GM12878 (cell line): ENCODE data around the gene PDE6D. TPM values are rescaled to one million over a fixed set of nuclear protein-coding genes. Genes with fewer than 3 reads are reported as not detected.

Source experiments
- BACH1 ChIP-seq: fragments of 450-650 bp; IDR thresholded peaks from 2 replicates; pipeline ENCODE4 v1.6.1; 2017; ENCODE audit warnings: mild to moderate bottlenecking, borderline replicate concordance
- BCL11A ChIP-seq: IDR thresholded peaks from 2 replicates; pipeline ENCODE4 v1.6.1; 2011; ENCODE audit warnings: low read depth, low read length
- FOXK2 ChIP-seq: fragments of 450-650 bp; IDR thresholded peaks from 2 replicates; pipeline ENCODE4 v1.6.1; 2017; ENCODE audit warnings: mild to moderate bottlenecking, moderate library complexity
- IKZF1 ChIP-seq: fragments of 450-650 bp; conservative IDR thresholded peaks from 2 replicates; pipeline ENCODE4 v1.6.1; 2017; ENCODE audit warnings: antibody characterized with exemption, mild to moderate bottlenecking
- NBN ChIP-seq: fragments of 450-650 bp; IDR thresholded peaks from 2 replicates; pipeline ENCODE4 v1.6.1; 2016
- NR2C1 ChIP-seq: fragments of 450-650 bp; IDR thresholded peaks from 2 replicates; pipeline ENCODE4 v1.6.1; 2017; ENCODE audit warnings: antibody characterized with exemption, mild to moderate bottlenecking, moderate library complexity
- NR2F1 ChIP-seq: fragments of 450-650 bp; conservative IDR thresholded peaks from 2 replicates; pipeline ENCODE4 v1.6.1; 2017; ENCODE audit warnings: mild to moderate bottlenecking
- PAX5 ChIP-seq: IDR thresholded peaks from 2 replicates; pipeline ENCODE4 v1.6.1; 2011; ENCODE audit warnings: low read depth, low read length, borderline replicate concordance
- RAD51 ChIP-seq: fragments of 450-650 bp; IDR thresholded peaks from 2 replicates; pipeline ENCODE4 v1.6.1; 2016; ENCODE audit warnings: moderate library complexity, mild to moderate bottlenecking, inconsistent platforms
- RUNX3 ChIP-seq: IDR thresholded peaks from 2 replicates; pipeline ENCODE4 v1.6.1; 2012; ENCODE audit warnings: low read length, inconsistent platforms
- ZSCAN29 ChIP-seq: fragments of 450-650 bp; IDR thresholded peaks from 2 replicates; pipeline ENCODE4 v1.6.1; 2017; ENCODE audit warnings: mild to moderate bottlenecking, moderate library complexity
- polyA plus RNA-seq, 11 experiments: library from polyadenylated mRNA; depleted of rRNA in 4 of 11; unstranded in 6 of 11; stranded (reverse) in 5 of 11; fragments of >200 nt; fragmentation: Nextera tagmentation in 4 of 11; fragmentation: Illumina TruSeq in 1 of 11; extraction: Ambion mirVana in 4 of 11; extraction: Trizol in 1 of 11; gene quantifications; 1 replicate in 1 of 11; 2 replicates in 10 of 11; pipeline versions ENCODE4 v1.2.1 to v1.2.3, GENCODE V29; 2011 to 2016; ENCODE audit warnings: inconsistent platforms in 2 of 11, missing spikeins in 2 of 11, low read depth in 1 of 11
- total RNA-seq, 4 experiments: library from RNA; depleted of rRNA in 3 of 4; stranded (reverse); fragments of >200 nt in 3 of 4; fragmentation: Illumina TruSeq in 1 of 4; extraction: Trizol in 1 of 4; gene quantifications; 2 replicates each; pipeline versions ENCODE4 v1.2.1 to v1.2.3, GENCODE V29; 2013 to 2021
- TF ChIP-seq, protein P1 (sequence below): fragments of 450-650 bp; IDR thresholded peaks from 2 replicates; pipeline ENCODE4 v1.6.1; 2017; ENCODE audit warnings: mild to moderate bottlenecking, moderate library complexity
- TF ChIP-seq, protein P2 (sequence below): fragments of 450-650 bp; IDR thresholded peaks from 2 replicates; pipeline ENCODE4 v1.6.1; 2017; ENCODE audit warnings: low read depth, mild to moderate bottlenecking, moderate library complexity
- TF ChIP-seq, protein P3 (sequence below): fragments of 450-650 bp; IDR thresholded peaks from 2 replicates; pipeline ENCODE4 v1.6.1; 2016; ENCODE audit warnings: mild to moderate bottlenecking
- TF ChIP-seq, protein P4 (sequence below): fragments of 450-650 bp; IDR thresholded peaks from 2 replicates; pipeline ENCODE4 v1.6.1; 2016; ENCODE audit warnings: mild to moderate bottlenecking
- TF ChIP-seq, protein P5 (sequence below): IDR thresholded peaks from 2 replicates; pipeline ENCODE4 v1.6.1; 2011; ENCODE audit warnings: mild to moderate bottlenecking, low read depth, low read length, moderate library complexity; ENCODE audit not compliant: insufficient replicate concordance

The PDE6D gene
- total and polyA plus RNA-seq, 10 of the 15 experiments (the other 5 are each of a cell fraction or from before 2014, with no cell fraction given): 8.2 to 69.4 (median 56.2) TPM

DNA sequence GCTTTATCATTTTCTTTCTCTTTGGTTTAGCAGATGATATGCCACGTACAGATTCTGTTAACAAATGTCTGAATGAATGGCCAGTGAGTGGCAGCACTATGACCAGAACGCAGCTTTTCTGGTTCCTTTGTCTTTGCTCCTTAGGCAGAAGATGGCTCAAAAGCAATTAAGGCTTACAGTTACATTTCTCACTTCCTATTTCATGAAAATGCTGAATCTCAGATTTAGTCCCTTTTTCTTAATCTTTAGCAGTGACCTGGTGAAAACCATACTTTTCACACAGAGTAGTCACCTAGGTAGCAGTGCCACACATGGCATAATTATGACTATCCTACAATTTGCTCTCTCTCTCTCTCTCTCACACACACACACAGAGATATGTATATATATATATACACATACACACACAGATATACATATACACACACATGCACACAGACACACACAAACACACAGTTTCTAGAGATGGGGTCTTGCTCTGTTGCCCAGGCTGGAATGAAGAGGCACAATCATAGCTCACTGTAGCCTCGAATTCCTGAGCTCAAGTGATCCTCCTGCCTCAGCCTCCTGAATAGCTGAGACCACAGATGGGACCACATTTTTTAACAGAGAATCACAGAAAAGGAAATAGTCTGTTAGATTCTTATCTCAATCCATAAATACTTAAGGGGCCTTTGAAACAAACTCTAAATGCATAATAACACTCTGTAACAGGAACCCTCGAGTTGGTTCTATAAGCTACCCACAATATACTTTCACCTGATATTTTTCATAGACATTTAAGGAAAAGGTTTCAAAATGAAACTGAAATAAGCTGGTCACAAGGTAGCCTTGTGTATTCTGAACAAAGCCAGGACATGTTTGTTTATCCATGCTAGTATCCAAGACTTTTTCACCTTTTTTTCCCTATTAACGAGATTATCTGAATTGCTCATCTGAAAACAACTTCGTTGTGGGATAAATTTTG is 11.6 kb downstream of the PDE6D start (continued):
- TF ChIP-seq, protein P1, sequence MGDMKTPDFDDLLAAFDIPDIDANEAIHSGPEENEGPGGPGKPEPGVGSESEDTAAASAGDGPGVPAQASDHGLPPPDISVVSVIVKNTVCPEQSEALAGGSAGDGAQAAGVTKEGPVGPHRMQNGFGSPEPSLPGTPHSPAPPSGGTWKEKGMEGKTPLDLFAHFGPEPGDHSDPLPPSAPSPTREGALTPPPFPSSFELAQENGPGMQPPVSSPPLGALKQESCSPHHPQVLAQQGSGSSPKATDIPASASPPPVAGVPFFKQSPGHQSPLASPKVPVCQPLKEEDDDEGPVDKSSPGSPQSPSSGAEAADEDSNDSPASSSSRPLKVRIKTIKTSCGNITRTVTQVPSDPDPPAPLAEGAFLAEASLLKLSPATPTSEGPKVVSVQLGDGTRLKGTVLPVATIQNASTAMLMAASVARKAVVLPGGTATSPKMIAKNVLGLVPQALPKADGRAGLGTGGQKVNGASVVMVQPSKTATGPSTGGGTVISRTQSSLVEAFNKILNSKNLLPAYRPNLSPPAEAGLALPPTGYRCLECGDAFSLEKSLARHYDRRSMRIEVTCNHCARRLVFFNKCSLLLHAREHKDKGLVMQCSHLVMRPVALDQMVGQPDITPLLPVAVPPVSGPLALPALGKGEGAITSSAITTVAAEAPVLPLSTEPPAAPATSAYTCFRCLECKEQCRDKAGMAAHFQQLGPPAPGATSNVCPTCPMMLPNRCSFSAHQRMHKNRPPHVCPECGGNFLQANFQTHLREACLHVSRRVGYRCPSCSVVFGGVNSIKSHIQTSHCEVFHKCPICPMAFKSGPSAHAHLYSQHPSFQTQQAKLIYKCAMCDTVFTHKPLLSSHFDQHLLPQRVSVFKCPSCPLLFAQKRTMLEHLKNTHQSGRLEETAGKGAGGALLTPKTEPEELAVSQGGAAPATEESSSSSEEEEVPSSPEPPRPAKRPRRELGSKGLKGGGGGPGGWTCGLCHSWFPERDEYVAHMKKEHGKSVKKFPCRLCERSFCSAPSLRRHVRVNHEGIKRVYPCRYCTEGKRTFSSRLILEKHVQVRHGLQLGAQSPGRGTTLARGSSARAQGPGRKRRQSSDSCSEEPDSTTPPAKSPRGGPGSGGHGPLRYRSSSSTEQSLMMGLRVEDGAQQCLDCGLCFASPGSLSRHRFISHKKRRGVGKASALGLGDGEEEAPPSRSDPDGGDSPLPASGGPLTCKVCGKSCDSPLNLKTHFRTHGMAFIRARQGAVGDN: 0 out of 2 replicates have a peak, but pooled peaks have one; percentile 28
- no peak for TF ChIP-seq ZSCAN29
- TF ChIP-seq NR2C1: no peak
- peak; percentile 56; the same call in 1 of the 2 replicates for TF ChIP-seq IKZF1
- peak; percentile 18; the same call in 1 of the 2 replicates for TF ChIP-seq FOXK2
- TF ChIP-seq RUNX3: 0 out of 2 replicates have a peak, but pooled peaks have one; percentile 17
- TF ChIP-seq BCL11A: 0 out of 2 replicates have a peak, but pooled peaks have one; percentile 40
- 0 out of 2 replicates have a peak, but pooled peaks have one; percentile 13 for TF ChIP-seq PAX5
- peak; percentile 81; the same call in 1 of the 2 replicates for TF ChIP-seq NBN
- TF ChIP-seq BACH1: 0 out of 2 replicates have a peak, but pooled peaks have one; percentile 23
- TF ChIP-seq, protein P2, sequence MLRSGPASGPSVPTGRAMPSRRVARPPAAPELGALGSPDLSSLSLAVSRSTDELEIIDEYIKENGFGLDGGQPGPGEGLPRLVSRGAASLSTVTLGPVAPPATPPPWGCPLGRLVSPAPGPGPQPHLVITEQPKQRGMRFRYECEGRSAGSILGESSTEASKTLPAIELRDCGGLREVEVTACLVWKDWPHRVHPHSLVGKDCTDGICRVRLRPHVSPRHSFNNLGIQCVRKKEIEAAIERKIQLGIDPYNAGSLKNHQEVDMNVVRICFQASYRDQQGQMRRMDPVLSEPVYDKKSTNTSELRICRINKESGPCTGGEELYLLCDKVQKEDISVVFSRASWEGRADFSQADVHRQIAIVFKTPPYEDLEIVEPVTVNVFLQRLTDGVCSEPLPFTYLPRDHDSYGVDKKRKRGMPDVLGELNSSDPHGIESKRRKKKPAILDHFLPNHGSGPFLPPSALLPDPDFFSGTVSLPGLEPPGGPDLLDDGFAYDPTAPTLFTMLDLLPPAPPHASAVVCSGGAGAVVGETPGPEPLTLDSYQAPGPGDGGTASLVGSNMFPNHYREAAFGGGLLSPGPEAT: 0 out of 2 replicates have a peak, but pooled peaks have one; percentile 15
- 0 out of 2 replicates have a peak, but pooled peaks have one; percentile 21 for TF ChIP-seq NR2F1
- TF ChIP-seq, protein P3, sequence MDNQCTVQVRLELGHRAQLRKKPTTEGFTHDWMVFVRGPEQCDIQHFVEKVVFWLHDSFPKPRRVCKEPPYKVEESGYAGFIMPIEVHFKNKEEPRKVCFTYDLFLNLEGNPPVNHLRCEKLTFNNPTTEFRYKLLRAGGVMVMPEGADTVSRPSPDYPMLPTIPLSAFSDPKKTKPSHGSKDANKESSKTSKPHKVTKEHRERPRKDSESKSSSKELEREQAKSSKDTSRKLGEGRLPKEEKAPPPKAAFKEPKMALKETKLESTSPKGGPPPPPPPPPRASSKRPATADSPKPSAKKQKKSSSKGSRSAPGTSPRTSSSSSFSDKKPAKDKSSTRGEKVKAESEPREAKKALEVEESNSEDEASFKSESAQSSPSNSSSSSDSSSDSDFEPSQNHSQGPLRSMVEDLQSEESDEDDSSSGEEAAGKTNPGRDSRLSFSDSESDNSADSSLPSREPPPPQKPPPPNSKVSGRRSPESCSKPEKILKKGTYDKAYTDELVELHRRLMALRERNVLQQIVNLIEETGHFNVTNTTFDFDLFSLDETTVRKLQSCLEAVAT: peak; percentile 29
- TF ChIP-seq, protein P4, sequence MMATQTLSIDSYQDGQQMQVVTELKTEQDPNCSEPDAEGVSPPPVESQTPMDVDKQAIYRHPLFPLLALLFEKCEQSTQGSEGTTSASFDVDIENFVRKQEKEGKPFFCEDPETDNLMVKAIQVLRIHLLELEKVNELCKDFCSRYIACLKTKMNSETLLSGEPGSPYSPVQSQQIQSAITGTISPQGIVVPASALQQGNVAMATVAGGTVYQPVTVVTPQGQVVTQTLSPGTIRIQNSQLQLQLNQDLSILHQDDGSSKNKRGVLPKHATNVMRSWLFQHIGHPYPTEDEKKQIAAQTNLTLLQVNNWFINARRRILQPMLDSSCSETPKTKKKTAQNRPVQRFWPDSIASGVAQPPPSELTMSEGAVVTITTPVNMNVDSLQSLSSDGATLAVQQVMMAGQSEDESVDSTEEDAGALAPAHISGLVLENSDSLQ: peak; percentile 88
- TF ChIP-seq RAD51: 0 out of 2 replicates have a peak, but pooled peaks have one; percentile 14
- TF ChIP-seq, protein P5, sequence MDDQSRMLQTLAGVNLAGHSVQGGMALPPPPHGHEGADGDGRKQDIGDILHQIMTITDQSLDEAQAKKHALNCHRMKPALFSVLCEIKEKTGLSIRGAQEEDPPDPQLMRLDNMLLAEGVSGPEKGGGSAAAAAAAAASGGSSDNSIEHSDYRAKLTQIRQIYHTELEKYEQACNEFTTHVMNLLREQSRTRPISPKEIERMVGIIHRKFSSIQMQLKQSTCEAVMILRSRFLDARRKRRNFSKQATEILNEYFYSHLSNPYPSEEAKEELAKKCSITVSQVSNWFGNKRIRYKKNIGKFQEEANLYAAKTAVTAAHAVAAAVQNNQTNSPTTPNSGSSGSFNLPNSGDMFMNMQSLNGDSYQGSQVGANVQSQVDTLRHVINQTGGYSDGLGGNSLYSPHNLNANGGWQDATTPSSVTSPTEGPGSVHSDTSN: peak; percentile 46
